GM23338 (cell line): ENCODE measurements around the gene RSPH6A. TPM values are rescaled to one million over a fixed set of nuclear protein-coding genes. Genes with fewer than 3 reads are reported as not detected.

ENCODE experiments used
- ATAC-seq: fragments of 200-7000 bp; cut with Tn5 transposase; 3 replicates; pipeline ENCODE4 v1.9.1; 2020
- DNase-seq: peaks from one replicate; pipeline ENCODE4 v3.0.0-alpha.2; 2015; ENCODE audit warnings: low spot score
- H2AFZ ChIP-seq: fragments of 200-600 bp; sonication (generic); 2 replicates; pipeline ENCODE4 v1.8.0; 2016; ENCODE audit warnings: antibody characterized with exemption, mild to moderate bottlenecking, moderate library complexity
- H3F3A ChIP-seq: fragments of 200-600 bp; sonication (generic); replicated peaks from 2 replicates; pipeline ENCODE4 v1.8.0; 2017; ENCODE audit warnings: antibody characterized with exemption, mixed run types, low read depth
- H3K27ac ChIP-seq: fragments of 200-600 bp; sonication (generic); 2 replicates; pipeline ENCODE4 v1.6.1; 2016; ENCODE audit warnings: low read depth
- H3K27me3 ChIP-seq: fragments of 200-600 bp; sonication (generic); 2 replicates; pipeline ENCODE4 v1.8.0; 2016; ENCODE audit warnings: mild to moderate bottlenecking, mixed run types, moderate library complexity; ENCODE audit not compliant: insufficient read depth
- H3K36me3 ChIP-seq: fragments of 200-600 bp; sonication (generic); 2 replicates; pipeline ENCODE4 v1.8.0; 2016; ENCODE audit warnings: mild to moderate bottlenecking; ENCODE audit not compliant: insufficient read depth
- H3K4me1 ChIP-seq: fragments of 200-600 bp; sonication (generic); 2 replicates; pipeline ENCODE4 v1.8.0; 2016; ENCODE audit warnings: mild to moderate bottlenecking, moderate library complexity; ENCODE audit not compliant: insufficient read depth
- H3K4me2 ChIP-seq: fragments of 200-600 bp; sonication (generic); 2 replicates; pipeline ENCODE4 v1.7.1; 2017; ENCODE audit warnings: mixed run types
- H3K4me3 ChIP-seq: fragments of 200-600 bp; sonication (generic); 2 replicates; pipeline ENCODE4 v1.6.1; 2016; ENCODE audit warnings: mixed run types
- H3K79me2 ChIP-seq: fragments of 200-600 bp; sonication (generic); replicated peaks from 2 replicates; pipeline ENCODE4 v1.8.0; 2017; ENCODE audit warnings: mild to moderate bottlenecking; ENCODE audit not compliant: insufficient read depth
- H3K9me2 ChIP-seq: fragments of 200-600 bp; sonication (generic); 2 replicates; pipeline ENCODE4 v1.8.0; 2017; ENCODE audit not compliant: insufficient read depth
- H4K20me1 ChIP-seq: fragments of 200-600 bp; sonication (generic); replicated peaks from 2 replicates; pipeline ENCODE4 v1.8.0; 2017; ENCODE audit warnings: mild to moderate bottlenecking; ENCODE audit not compliant: insufficient read depth
- H3K27ac Mint-ChIP-seq: 2 replicates; pipeline ENCODE4 v1.8.0; 2020; ENCODE audit warnings: inconsistent platforms, mild to moderate bottlenecking, moderate library complexity, mixed read lengths
- H3K27me3 Mint-ChIP-seq: 3 replicates; pipeline ENCODE4 v1.8.0; 2022; ENCODE audit warnings: low read depth, mild to moderate bottlenecking, moderate library complexity, mixed read lengths, inconsistent platforms; ENCODE audit not compliant: insufficient read depth, poor library complexity
- H3K36me3 Mint-ChIP-seq: 3 replicates; pipeline ENCODE4 v1.8.0; 2021; ENCODE audit warnings: low read depth, mild to moderate bottlenecking, inconsistent platforms, moderate library complexity, mixed read lengths
- H3K4me1 Mint-ChIP-seq: 3 replicates; pipeline ENCODE4 v1.8.0; 2020; ENCODE audit warnings: mild to moderate bottlenecking, inconsistent platforms, mixed read lengths
- H3K4me3 Mint-ChIP-seq: 3 replicates; pipeline ENCODE4 v1.8.0; 2021; ENCODE audit warnings: moderate library complexity, mild to moderate bottlenecking, inconsistent platforms, mixed read lengths
- H3K9me3 Mint-ChIP-seq: 3 replicates; pipeline ENCODE4 v1.8.0; 2020; ENCODE audit warnings: moderate library complexity, mild to moderate bottlenecking, inconsistent platforms, mixed read lengths
- CREB1 ChIP-seq: fragments of 250-450 bp; sonication (Bioruptor Pico); IDR thresholded peaks from 2 replicates; pipeline ENCODE4 v1.5.0; 2020; ENCODE audit warnings: low read depth, mild to moderate bottlenecking, moderate library complexity
- ETS1 ChIP-seq: IDR thresholded peaks from 2 replicates; pipeline ENCODE4 v1.6.1; 2016; ENCODE audit warnings: antibody characterized with exemption
- EZH2 ChIP-seq: fragments of 200-600 bp; sonication (generic); IDR thresholded peaks from one replicate; pipeline ENCODE4 v1.8.0; 2017; ENCODE audit warnings: antibody characterized with exemption, mild to moderate bottlenecking, low read depth; ENCODE audit not compliant: unreplicated experiment
- EZH2phosphoT487 ChIP-seq: fragments of 200-600 bp; sonication (generic); IDR thresholded peaks from one replicate; pipeline ENCODE4 v1.8.1; 2018; ENCODE audit warnings: antibody characterized with exemption; ENCODE audit not compliant: unreplicated experiment
- JUNB ChIP-seq: IDR thresholded peaks from one replicate; pipeline ENCODE4 v1.6.1; 2016; ENCODE audit warnings: antibody characterized with exemption; ENCODE audit not compliant: unreplicated experiment
- NANOG ChIP-seq: IDR thresholded peaks from 2 replicates; pipeline ENCODE4 v1.6.1; 2016; ENCODE audit warnings: antibody characterized with exemption, borderline replicate concordance
- POLR2AphosphoS5 ChIP-seq: IDR thresholded peaks from 2 replicates; pipeline ENCODE4 v1.6.1; 2016; ENCODE audit warnings: antibody characterized with exemption, low read depth
- STAT1 ChIP-seq: IDR thresholded peaks from one replicate; pipeline ENCODE4 v1.6.1; 2016; ENCODE audit warnings: antibody characterized with exemption; ENCODE audit not compliant: unreplicated experiment
- ZNF114 ChIP-seq: fragments of 250-450 bp; sonication (Bioruptor Pico); IDR thresholded peaks from 2 replicates; pipeline ENCODE4 v1.5.0; 2020; ENCODE audit warnings: mild to moderate bottlenecking, moderate library complexity
- ZNF331 ChIP-seq: fragments of 250-450 bp; sonication (Bioruptor Pico); IDR thresholded peaks from 2 replicates; pipeline ENCODE4 v1.5.0; 2020; ENCODE audit warnings: low read depth, mild to moderate bottlenecking, moderate library complexity
- polyA plus RNA-seq: library from polyadenylated mRNA; unstranded; fragments of >200 nt; fragmentation: Nextera tagmentation; extraction: Ambion mirVana; gene quantifications from 2 replicates; pipeline ENCODE4 v1.2.1, GENCODE V29; 2016
- total RNA-seq: library from RNA; depleted of rRNA; stranded (reverse); fragments of >200 nt; shearing (Covaris generic); gene quantifications from 2 replicates; pipeline ENCODE4 v1.2.3, GENCODE V29; 2014
- TF ChIP-seq, protein P1 (sequence below), 2 experiments: fragments of 200-600 bp in 1 of 2; sonication (generic) in 1 of 2; conservative IDR thresholded peaks; 2 replicates each; pipeline versions ENCODE4 v1.5.1 to v1.6.1; 2016 to 2017; ENCODE audit warnings: antibody characterized with exemption in 2 of 2, low read depth in 2 of 2, mild to moderate bottlenecking in 2 of 2, moderate library complexity in 1 of 2
- TF ChIP-seq, protein P2 (sequence below): fragments of 250-450 bp; sonication (Bioruptor Pico); IDR thresholded peaks from 2 replicates; pipeline ENCODE4 v1.5.0; 2020; ENCODE audit warnings: mild to moderate bottlenecking, moderate library complexity
- TF ChIP-seq, protein P3 (sequence below): IDR thresholded peaks from one replicate; pipeline ENCODE4 v1.6.1; 2018; ENCODE audit warnings: antibody characterized with exemption; ENCODE audit not compliant: unreplicated experiment

The RSPH6A gene
- total and polyA plus RNA-seq, 2 experiments from 2014 or later = 0.11 to 0.21 TPM

DNA sequence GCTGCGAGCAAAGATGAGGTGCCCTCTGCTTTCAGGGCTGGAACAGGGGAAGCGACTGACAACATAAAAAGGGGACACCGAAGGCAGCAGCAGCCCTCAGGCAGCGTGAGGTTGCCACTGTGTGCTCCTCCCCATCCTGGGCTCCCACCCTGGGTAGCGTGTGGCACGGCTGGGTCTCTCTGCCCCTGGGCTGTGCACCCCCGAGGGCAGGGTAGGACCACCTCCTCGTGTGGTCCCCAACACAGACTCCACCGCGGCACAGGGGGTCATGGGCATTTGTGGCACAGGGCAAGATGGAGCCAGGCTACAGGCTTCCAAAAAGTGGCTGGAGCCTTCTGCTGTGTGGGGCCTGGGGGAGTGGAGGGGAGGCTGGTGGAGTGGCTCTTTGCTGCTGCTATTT is 6.5 kb upstream of the RSPH6A start:
- no peak overlapping the region for H3K27ac ChIP-seq
- Mint-ChIP-seq H3K9me3 (no peaks in the 10 kb centered on the region), H3K4me3 (no peak overlapping the region)

More for the DNA sequence above, 6.5 kb upstream of the RSPH6A start:
- peaks cover 23% of the 10 kb centered on the region; the same call in 1 of the 2 replicates for H3F3A ChIP-seq
- DNase-seq (no peak), ATAC-seq (no peak)
- Mint-ChIP-seq H3K4me1 (peaks cover 36% of the 10 kb centered on the region), H3K36me3 (peaks cover 58% of the 10 kb centered on the region), H3K27ac (no peak overlapping the region), H3K27me3 (peaks cover 23% of the 10 kb centered on the region)
- H3K36me3 ChIP-seq = no peaks in the 10 kb centered on the region; the same call in 1 of the 2 replicates
- H3K4me2 ChIP-seq = no peak overlapping the region
- no peak overlapping the region for H2AFZ ChIP-seq
- TF ChIP-seq CREB1 (CRISPR knock-in tag) = no peak
- TF ChIP-seq ZNF331 (CRISPR knock-in tag) = no peak
- TF ChIP-seq, protein P1, sequence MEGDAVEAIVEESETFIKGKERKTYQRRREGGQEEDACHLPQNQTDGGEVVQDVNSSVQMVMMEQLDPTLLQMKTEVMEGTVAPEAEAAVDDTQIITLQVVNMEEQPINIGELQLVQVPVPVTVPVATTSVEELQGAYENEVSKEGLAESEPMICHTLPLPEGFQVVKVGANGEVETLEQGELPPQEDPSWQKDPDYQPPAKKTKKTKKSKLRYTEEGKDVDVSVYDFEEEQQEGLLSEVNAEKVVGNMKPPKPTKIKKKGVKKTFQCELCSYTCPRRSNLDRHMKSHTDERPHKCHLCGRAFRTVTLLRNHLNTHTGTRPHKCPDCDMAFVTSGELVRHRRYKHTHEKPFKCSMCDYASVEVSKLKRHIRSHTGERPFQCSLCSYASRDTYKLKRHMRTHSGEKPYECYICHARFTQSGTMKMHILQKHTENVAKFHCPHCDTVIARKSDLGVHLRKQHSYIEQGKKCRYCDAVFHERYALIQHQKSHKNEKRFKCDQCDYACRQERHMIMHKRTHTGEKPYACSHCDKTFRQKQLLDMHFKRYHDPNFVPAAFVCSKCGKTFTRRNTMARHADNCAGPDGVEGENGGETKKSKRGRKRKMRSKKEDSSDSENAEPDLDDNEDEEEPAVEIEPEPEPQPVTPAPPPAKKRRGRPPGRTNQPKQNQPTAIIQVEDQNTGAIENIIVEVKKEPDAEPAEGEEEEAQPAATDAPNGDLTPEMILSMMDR (conservative IDR thresholded peaks at IDR 0.05; ENCODE audit: low read depth in 2 of 2) = no peak
- TF ChIP-seq NANOG = no peak
- TF ChIP-seq, protein P2, sequence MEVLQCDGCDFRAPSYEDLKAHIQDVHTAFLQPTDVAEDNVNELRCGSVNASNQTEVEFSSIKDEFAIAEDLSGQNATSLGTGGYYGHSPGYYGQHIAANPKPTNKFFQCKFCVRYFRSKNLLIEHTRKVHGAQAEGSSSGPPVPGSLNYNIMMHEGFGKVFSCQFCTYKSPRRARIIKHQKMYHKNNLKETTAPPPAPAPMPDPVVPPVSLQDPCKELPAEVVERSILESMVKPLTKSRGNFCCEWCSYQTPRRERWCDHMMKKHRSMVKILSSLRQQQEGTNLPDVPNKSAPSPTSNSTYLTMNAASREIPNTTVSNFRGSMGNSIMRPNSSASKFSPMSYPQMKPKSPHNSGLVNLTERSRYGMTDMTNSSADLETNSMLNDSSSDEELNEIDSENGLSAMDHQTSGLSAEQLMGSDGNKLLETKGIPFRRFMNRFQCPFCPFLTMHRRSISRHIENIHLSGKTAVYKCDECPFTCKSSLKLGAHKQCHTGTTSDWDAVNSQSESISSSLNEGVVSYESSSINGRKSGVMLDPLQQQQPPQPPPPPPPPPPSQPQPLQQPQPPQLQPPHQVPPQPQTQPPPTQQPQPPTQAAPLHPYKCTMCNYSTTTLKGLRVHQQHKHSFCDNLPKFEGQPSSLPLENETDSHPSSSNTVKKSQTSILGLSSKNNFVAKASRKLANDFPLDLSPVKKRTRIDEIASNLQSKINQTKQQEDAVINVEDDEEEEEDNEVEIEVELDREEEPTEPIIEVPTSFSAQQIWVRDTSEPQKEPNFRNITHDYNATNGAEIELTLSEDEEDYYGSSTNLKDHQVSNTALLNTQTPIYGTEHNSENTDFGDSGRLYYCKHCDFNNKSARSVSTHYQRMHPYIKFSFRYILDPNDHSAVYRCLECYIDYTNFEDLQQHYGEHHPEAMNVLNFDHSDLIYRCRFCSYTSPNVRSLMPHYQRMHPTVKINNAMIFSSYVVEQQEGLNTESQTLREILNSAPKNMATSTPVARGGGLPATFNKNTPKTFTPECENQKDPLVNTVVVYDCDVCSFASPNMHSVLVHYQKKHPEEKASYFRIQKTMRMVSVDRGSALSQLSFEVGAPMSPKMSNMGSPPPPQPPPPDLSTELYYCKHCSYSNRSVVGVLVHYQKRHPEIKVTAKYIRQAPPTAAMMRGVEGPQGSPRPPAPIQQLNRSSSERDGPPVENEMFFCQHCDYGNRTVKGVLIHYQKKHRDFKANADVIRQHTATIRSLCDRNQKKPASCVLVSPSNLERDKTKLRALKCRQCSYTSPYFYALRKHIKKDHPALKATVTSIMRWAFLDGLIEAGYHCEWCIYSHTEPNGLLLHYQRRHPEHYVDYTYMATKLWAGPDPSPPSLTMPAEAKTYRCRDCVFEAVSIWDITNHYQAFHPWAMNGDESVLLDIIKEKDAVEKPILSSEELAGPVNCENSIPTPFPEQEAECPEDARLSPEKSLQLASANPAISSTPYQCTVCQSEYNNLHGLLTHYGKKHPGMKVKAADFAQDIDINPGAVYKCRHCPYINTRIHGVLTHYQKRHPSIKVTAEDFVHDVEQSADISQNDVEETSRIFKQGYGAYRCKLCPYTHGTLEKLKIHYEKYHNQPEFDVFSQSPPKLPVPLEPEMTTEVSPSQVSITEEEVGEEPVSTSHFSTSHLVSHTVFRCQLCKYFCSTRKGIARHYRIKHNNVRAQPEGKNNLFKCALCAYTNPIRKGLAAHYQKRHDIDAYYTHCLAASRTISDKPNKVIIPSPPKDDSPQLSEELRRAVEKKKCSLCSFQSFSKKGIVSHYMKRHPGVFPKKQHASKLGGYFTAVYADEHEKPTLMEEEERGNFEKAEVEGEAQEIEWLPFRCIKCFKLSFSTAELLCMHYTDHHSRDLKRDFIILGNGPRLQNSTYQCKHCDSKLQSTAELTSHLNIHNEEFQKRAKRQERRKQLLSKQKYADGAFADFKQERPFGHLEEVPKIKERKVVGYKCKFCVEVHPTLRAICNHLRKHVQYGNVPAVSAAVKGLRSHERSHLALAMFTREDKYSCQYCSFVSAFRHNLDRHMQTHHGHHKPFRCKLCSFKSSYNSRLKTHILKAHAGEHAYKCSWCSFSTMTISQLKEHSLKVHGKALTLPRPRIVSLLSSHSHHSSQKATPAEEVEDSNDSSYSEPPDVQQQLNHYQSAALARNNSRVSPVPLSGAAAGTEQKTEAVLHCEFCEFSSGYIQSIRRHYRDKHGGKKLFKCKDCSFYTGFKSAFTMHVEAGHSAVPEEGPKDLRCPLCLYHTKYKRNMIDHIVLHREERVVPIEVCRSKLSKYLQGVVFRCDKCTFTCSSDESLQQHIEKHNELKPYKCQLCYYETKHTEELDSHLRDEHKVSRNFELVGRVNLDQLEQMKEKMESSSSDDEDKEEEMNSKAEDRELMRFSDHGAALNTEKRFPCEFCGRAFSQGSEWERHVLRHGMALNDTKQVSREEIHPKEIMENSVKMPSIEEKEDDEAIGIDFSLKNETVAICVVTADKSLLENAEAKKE = no peak
- no peak for TF ChIP-seq ETS1
- no peak for TF ChIP-seq POLR2AphosphoS5
- TF ChIP-seq STAT1 = no peak
- TF ChIP-seq EZH2phosphoT487 = no peak
- TF ChIP-seq EZH2 = no peak
- TF ChIP-seq, protein P3, sequence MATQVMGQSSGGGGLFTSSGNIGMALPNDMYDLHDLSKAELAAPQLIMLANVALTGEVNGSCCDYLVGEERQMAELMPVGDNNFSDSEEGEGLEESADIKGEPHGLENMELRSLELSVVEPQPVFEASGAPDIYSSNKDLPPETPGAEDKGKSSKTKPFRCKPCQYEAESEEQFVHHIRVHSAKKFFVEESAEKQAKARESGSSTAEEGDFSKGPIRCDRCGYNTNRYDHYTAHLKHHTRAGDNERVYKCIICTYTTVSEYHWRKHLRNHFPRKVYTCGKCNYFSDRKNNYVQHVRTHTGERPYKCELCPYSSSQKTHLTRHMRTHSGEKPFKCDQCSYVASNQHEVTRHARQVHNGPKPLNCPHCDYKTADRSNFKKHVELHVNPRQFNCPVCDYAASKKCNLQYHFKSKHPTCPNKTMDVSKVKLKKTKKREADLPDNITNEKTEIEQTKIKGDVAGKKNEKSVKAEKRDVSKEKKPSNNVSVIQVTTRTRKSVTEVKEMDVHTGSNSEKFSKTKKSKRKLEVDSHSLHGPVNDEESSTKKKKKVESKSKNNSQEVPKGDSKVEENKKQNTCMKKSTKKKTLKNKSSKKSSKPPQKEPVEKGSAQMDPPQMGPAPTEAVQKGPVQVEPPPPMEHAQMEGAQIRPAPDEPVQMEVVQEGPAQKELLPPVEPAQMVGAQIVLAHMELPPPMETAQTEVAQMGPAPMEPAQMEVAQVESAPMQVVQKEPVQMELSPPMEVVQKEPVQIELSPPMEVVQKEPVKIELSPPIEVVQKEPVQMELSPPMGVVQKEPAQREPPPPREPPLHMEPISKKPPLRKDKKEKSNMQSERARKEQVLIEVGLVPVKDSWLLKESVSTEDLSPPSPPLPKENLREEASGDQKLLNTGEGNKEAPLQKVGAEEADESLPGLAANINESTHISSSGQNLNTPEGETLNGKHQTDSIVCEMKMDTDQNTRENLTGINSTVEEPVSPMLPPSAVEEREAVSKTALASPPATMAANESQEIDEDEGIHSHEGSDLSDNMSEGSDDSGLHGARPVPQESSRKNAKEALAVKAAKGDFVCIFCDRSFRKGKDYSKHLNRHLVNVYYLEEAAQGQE = no peak
- TF ChIP-seq JUNB = no peak
- TF ChIP-seq ZNF114 (CRISPR knock-in tag) = no peak
- no peaks in the 10 kb centered on the region; the same call in 1 of the 2 replicates for H4K20me1 ChIP-seq
- H3K79me2 ChIP-seq = no peaks in the 10 kb centered on the region
- peaks cover 27% of the 10 kb centered on the region for H3K4me1 ChIP-seq
- no peak overlapping the region for H3K4me3 ChIP-seq
- H3K27me3 ChIP-seq = no peaks in the 10 kb centered on the region
- no peaks in the 10 kb centered on the region for H3K9me2 ChIP-seq
